ENCODE data around the gene DOCK11. TPM values are rescaled to one million over a fixed set of nuclear protein-coding genes. Genes with fewer than 3 reads are reported as not detected.

The DOCK11 gene
- total RNA-seq, 1 donor from 2014 or later = 14.0 TPM

- DNase-seq (ENCODE audit: extremely low spot score, unreplicated experiment) = no peak
- H3K27me3 Mint-ChIP-seq = no peaks in the 10 kb centered on the region
- no peaks in the 10 kb centered on the region for H3K36me3 Mint-ChIP-seq
- no peak overlapping the region for H3K4me3 Mint-ChIP-seq
- peak overlapping the region; percentile 30 for H3K27ac Mint-ChIP-seq
- peak; percentile 66 for TF ChIP-seq CTCF (conservative IDR thresholded peaks at IDR 0.05)
- no peaks in the 10 kb centered on the region for H3K9me3 Mint-ChIP-seq
- H3K4me1 Mint-ChIP-seq (ENCODE audit: unreplicated experiment) = peaks cover 30% of the 10 kb centered on the region
Observed at GRCh38 chrX:118536687-118537461, 41.3 kb downstream of the DOCK11 start.

DNA sequence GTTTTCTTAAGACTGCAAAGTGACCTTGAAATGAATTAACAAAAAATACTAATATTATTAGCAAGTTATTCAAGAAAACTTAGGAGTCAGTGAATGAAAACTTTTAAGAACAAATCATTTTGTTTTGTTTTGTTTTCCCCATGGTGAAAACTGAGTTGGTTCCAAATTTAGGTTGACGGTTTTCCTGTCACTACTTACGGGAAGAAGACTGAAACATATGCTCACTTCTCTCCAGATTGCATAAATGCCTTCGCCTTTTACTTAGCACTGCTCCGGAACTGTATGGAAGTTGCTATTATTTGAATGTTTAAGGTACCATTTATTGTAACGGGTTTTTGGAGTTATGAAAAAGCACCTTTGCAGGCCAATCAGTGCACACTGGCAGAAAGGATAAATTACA, 42.8 kb downstream of the DOCK11 start:
- H3K36me3 Mint-ChIP-seq = no peaks in the 10 kb centered on the region
- DNase-seq (ENCODE audit: extremely low spot score, unreplicated experiment) = no peak
- H3K27me3 Mint-ChIP-seq = no peaks in the 10 kb centered on the region
- no peak for TF ChIP-seq CTCF (conservative IDR thresholded peaks at IDR 0.05)
- H3K27ac Mint-ChIP-seq = no peak overlapping the region
- H3K4me1 Mint-ChIP-seq (ENCODE audit: unreplicated experiment) = peaks cover 29% of the 10 kb centered on the region
- H3K4me3 Mint-ChIP-seq = no peak overlapping the region
- H3K9me3 Mint-ChIP-seq = no peaks in the 10 kb centered on the region

GRCh38 chrX:118540342-118540741, 44.7 kb downstream of the DOCK11 start:
- Mint-ChIP-seq H3K4me3 (no peak overlapping the region), H3K27me3 (no peaks in the 10 kb centered on the region), H3K36me3 (no peaks in the 10 kb centered on the region), H3K9me3 (no peaks in the 10 kb centered on the region), H3K4me1 (ENCODE audit: unreplicated experiment) (peaks cover 16% of the 10 kb centered on the region), H3K27ac (no peak overlapping the region)
- no peak for DNase-seq (ENCODE audit: extremely low spot score, unreplicated experiment)
- TF ChIP-seq CTCF (conservative IDR thresholded peaks at IDR 0.05) = no peak

GRCh38 chrX:118541482-118541881, 45.9 kb downstream of the DOCK11 start:
- Mint-ChIP-seq H3K4me1 (ENCODE audit: unreplicated experiment) (peaks cover 12% of the 10 kb centered on the region), H3K36me3 (no peaks in the 10 kb centered on the region), H3K27me3 (no peaks in the 10 kb centered on the region), H3K27ac (no peak overlapping the region), H3K9me3 (no peaks in the 10 kb centered on the region), H3K4me3 (no peak overlapping the region)
- no peak for TF ChIP-seq CTCF (conservative IDR thresholded peaks at IDR 0.05)
- no peak for DNase-seq (ENCODE audit: extremely low spot score, unreplicated experiment)

GRCh38 chrX:118545510-118545909, 49.9 kb downstream of the DOCK11 start:
- Mint-ChIP-seq H3K27me3 (no peaks in the 10 kb centered on the region), H3K4me1 (ENCODE audit: unreplicated experiment) (no peaks in the 10 kb centered on the region), H3K27ac (no peak overlapping the region), H3K4me3 (no peak overlapping the region), H3K36me3 (no peaks in the 10 kb centered on the region), H3K9me3 (no peaks in the 10 kb centered on the region)
- DNase-seq (ENCODE audit: extremely low spot score, unreplicated experiment) = no peak
- no peak for TF ChIP-seq CTCF (conservative IDR thresholded peaks at IDR 0.05)
